HL-60 (cell line): ENCODE data around the gene BRAF.

ENCODE experiments used
- POLR2AphosphoS5 ChIP-seq: IDR thresholded peaks from 2 replicates; pipeline ENCODE4 v1.6.1; 2012; ENCODE audit warnings: low read depth
- TF ChIP-seq, protein P1 (sequence below): IDR thresholded peaks from one replicate; pipeline ENCODE4 v1.5.1; 2011; ENCODE audit warnings: low read length, control low read depth, inconsistent platforms; ENCODE audit not compliant: insufficient read depth
- TF ChIP-seq, protein P2 (sequence below): IDR thresholded peaks from 2 replicates; pipeline ENCODE4 v1.6.1; 2012; ENCODE audit warnings: low read depth; ENCODE audit not compliant: insufficient replicate concordance

DNA sequence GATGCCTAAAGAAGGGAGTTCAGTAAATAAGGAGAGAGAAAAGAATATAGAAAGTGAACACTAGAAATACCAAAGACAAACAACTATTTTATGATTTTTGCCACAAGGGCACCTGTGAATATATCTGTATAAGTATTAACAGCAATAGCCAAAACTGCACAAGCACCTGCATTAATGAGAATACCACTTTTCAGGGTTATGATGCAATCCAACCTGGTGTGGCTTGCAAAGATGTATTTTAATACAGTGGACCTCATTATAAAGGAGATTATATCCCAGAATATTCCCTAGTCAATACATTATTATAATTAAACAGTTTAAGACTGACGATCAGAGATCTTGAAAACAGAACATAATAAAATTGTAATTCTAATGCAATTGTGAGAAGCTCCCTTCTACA is 4.0 kb downstream of the BRAF start:
- TF ChIP-seq, protein P1, sequence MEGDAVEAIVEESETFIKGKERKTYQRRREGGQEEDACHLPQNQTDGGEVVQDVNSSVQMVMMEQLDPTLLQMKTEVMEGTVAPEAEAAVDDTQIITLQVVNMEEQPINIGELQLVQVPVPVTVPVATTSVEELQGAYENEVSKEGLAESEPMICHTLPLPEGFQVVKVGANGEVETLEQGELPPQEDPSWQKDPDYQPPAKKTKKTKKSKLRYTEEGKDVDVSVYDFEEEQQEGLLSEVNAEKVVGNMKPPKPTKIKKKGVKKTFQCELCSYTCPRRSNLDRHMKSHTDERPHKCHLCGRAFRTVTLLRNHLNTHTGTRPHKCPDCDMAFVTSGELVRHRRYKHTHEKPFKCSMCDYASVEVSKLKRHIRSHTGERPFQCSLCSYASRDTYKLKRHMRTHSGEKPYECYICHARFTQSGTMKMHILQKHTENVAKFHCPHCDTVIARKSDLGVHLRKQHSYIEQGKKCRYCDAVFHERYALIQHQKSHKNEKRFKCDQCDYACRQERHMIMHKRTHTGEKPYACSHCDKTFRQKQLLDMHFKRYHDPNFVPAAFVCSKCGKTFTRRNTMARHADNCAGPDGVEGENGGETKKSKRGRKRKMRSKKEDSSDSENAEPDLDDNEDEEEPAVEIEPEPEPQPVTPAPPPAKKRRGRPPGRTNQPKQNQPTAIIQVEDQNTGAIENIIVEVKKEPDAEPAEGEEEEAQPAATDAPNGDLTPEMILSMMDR = no peak
- TF ChIP-seq POLR2AphosphoS5 = no peak
- TF ChIP-seq, protein P2, sequence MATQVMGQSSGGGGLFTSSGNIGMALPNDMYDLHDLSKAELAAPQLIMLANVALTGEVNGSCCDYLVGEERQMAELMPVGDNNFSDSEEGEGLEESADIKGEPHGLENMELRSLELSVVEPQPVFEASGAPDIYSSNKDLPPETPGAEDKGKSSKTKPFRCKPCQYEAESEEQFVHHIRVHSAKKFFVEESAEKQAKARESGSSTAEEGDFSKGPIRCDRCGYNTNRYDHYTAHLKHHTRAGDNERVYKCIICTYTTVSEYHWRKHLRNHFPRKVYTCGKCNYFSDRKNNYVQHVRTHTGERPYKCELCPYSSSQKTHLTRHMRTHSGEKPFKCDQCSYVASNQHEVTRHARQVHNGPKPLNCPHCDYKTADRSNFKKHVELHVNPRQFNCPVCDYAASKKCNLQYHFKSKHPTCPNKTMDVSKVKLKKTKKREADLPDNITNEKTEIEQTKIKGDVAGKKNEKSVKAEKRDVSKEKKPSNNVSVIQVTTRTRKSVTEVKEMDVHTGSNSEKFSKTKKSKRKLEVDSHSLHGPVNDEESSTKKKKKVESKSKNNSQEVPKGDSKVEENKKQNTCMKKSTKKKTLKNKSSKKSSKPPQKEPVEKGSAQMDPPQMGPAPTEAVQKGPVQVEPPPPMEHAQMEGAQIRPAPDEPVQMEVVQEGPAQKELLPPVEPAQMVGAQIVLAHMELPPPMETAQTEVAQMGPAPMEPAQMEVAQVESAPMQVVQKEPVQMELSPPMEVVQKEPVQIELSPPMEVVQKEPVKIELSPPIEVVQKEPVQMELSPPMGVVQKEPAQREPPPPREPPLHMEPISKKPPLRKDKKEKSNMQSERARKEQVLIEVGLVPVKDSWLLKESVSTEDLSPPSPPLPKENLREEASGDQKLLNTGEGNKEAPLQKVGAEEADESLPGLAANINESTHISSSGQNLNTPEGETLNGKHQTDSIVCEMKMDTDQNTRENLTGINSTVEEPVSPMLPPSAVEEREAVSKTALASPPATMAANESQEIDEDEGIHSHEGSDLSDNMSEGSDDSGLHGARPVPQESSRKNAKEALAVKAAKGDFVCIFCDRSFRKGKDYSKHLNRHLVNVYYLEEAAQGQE = no peak
